ENCODE data around the gene CTDSP1.

The CTDSP1 gene

DNA sequence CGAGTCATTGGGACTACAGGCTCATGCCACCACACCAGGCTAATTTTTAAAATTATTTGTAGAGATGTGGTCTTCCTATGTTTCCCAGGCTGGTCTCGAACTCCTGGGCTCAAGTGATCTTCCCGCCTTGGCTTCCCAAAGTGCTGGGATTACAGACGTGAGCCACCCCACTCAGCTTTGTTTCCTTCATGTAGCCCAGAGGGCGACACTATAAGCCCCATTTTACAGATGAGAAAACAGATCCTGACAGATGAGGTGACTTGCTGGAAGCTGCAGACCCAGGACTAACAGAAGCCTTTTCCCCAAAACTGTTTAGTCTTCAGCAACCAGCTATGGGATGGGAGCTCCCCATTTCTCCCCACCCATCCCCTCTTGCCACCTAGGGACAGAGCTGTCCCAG, 7.2 kb upstream of the CTDSP1 start:
- DNase-seq, result no peak
- Histone ChIP-seq H4K20me1 (ENCODE audit: insufficient read depth, low read length) (no peaks in the 10 kb centered on the region), H3K4me3 (ENCODE audit: low read depth in 1 of 2, low read length in 2 of 2) (no peak overlapping the region), H3K27me3 (ENCODE audit: insufficient read depth, low read length, poor library complexity) (no peaks in the 10 kb centered on the region), H3K27ac (ENCODE audit: low read length) (no peak overlapping the region), H3K4me2 (ENCODE audit: insufficient read depth, low read length) (no peak overlapping the region), H2AFZ (ENCODE audit: low read depth, low read length) (no peak overlapping the region), H3K79me2 (ENCODE audit: insufficient read depth, low read length) (peaks cover 4% of the 10 kb centered on the region), H3K4me1 (ENCODE audit: insufficient read depth, low read length) (peaks cover 18% of the 10 kb centered on the region), H3K9me3 (ENCODE audit: insufficient read depth, low read length, severe bottlenecking) (no peaks in the 10 kb centered on the region), H3K36me3 (ENCODE audit: insufficient read depth, low read length) (no peaks in the 10 kb centered on the region; the same call in 1 of the 2 replicates), H3K9ac (ENCODE audit: low read depth, low read length) (no peak overlapping the region)
- TF ChIP-seq, protein P1, sequence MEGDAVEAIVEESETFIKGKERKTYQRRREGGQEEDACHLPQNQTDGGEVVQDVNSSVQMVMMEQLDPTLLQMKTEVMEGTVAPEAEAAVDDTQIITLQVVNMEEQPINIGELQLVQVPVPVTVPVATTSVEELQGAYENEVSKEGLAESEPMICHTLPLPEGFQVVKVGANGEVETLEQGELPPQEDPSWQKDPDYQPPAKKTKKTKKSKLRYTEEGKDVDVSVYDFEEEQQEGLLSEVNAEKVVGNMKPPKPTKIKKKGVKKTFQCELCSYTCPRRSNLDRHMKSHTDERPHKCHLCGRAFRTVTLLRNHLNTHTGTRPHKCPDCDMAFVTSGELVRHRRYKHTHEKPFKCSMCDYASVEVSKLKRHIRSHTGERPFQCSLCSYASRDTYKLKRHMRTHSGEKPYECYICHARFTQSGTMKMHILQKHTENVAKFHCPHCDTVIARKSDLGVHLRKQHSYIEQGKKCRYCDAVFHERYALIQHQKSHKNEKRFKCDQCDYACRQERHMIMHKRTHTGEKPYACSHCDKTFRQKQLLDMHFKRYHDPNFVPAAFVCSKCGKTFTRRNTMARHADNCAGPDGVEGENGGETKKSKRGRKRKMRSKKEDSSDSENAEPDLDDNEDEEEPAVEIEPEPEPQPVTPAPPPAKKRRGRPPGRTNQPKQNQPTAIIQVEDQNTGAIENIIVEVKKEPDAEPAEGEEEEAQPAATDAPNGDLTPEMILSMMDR (IDR thresholded peaks at IDR 0.05; ENCODE audit: borderline replicate concordance, extremely low read depth, low read length, poor library complexity, severe bottlenecking), result no peak
- TF ChIP-seq EZH2 (IDR thresholded peaks at IDR 0.05; ENCODE audit: borderline replicate concordance, low read depth, low read length, severe bottlenecking), result no peak
- no peak for ATAC-seq (ENCODE audit: insufficient read depth, low read depth)

DNA sequence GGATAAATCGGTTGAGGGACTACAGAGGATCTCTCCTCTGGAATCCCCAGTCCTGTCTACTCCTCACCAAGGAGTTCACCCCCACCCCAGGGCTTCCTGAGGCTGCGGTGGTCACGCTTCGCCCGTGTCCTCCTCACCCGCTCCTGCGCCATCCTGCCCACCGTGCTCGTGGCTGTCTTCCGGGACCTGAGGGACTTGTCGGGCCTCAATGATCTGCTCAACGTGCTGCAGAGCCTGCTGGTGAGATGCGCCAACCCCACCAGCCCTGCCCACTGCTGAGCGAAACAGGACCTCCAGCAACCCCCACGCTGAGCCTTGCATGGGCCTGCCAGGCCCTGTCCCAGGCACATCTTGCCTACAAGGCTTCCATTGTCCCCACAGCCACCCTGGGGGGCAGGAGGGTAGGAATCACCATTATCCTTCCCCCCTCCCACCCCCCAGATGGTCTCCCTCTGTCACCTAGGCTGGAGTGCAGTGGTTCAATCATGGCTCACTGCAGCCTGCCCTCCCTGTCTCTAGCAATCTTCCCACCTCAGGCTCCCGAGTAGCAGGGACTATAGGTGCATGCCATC, 6.7 kb upstream of the CTDSP1 start:
- no peak for TF ChIP-seq EZH2 (IDR thresholded peaks at IDR 0.05; ENCODE audit: borderline replicate concordance, low read depth, low read length, severe bottlenecking)
- TF ChIP-seq, protein P1 (IDR thresholded peaks at IDR 0.05; ENCODE audit: borderline replicate concordance, extremely low read depth, low read length, poor library complexity, severe bottlenecking), result no peak
- Histone ChIP-seq H4K20me1 (ENCODE audit: insufficient read depth, low read length) (no peaks in the 10 kb centered on the region), H3K27me3 (ENCODE audit: insufficient read depth, low read length, poor library complexity) (no peaks in the 10 kb centered on the region), H3K4me2 (ENCODE audit: insufficient read depth, low read length) (no peak overlapping the region), H3K9me3 (ENCODE audit: insufficient read depth, low read length, severe bottlenecking) (no peaks in the 10 kb centered on the region), H3K79me2 (ENCODE audit: insufficient read depth, low read length) (peaks cover 9% of the 10 kb centered on the region), H3K4me1 (ENCODE audit: insufficient read depth, low read length) (peaks cover 23% of the 10 kb centered on the region), H3K9ac (ENCODE audit: low read depth, low read length) (no peak overlapping the region), H3K27ac (ENCODE audit: low read length) (no peak overlapping the region), H3K36me3 (ENCODE audit: insufficient read depth, low read length) (no peaks in the 10 kb centered on the region; the same call in 1 of the 2 replicates), H3K4me3 (ENCODE audit: low read depth in 1 of 2, low read length in 2 of 2) (no peak overlapping the region), H2AFZ (ENCODE audit: low read depth, low read length) (no peak overlapping the region)
- ATAC-seq (ENCODE audit: insufficient read depth, low read depth) (no peak), DNase-seq (no peak)

DNA sequence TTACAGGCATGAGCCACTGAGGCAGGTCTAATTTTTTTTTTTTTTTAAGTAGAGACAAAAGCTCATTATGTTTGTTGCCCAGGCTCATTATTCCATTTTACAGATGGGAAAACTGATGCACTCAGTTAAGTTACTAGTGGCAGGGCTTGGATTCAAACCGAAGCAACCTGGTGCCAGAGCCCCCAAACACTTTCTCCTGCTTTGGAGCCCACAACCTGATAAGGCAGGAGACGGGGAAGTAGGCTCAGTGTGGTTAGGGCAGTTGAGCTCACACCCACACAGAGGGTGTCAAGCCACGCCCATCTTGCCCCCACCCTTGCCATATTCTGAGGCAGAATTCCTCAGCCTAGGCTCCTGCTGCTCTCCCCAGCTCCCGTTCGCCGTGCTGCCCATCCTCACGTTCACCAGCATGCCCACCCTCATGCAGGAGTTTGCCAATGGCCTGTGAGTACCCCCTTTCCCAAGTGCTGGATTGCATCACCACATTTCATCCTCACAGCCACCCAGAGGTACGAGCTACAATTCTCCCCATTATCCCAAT, 5.8 kb upstream of the CTDSP1 start:
- DNase-seq, result peak; percentile 27
- Histone ChIP-seq H2AFZ (ENCODE audit: low read depth, low read length) (no peak overlapping the region), H3K9me3 (ENCODE audit: insufficient read depth, low read length, severe bottlenecking) (no peaks in the 10 kb centered on the region), H3K4me2 (ENCODE audit: insufficient read depth, low read length) (no peak overlapping the region), H3K9ac (ENCODE audit: low read depth, low read length) (no peak overlapping the region), H3K36me3 (ENCODE audit: insufficient read depth, low read length) (no peaks in the 10 kb centered on the region; the same call in 1 of the 2 replicates), H3K79me2 (ENCODE audit: insufficient read depth, low read length) (peaks cover 16% of the 10 kb centered on the region), H4K20me1 (ENCODE audit: insufficient read depth, low read length) (no peaks in the 10 kb centered on the region), H3K27ac (ENCODE audit: low read length) (no peak overlapping the region), H3K4me1 (ENCODE audit: insufficient read depth, low read length) (peaks cover 29% of the 10 kb centered on the region), H3K27me3 (ENCODE audit: insufficient read depth, low read length, poor library complexity) (no peaks in the 10 kb centered on the region), H3K4me3 (ENCODE audit: low read depth in 1 of 2, low read length in 2 of 2) (no peak overlapping the region)
- TF ChIP-seq, protein P1 (IDR thresholded peaks at IDR 0.05; ENCODE audit: borderline replicate concordance, extremely low read depth, low read length, poor library complexity, severe bottlenecking), result no peak
- no peak for TF ChIP-seq EZH2 (IDR thresholded peaks at IDR 0.05; ENCODE audit: borderline replicate concordance, low read depth, low read length, severe bottlenecking)
- ATAC-seq (ENCODE audit: insufficient read depth, low read depth), result no peak

All from DND-41 (cell line).